Retinal pigment epithelial cell (primary cell): ENCODE measurements around the gene PTPRT.

Experiments used
- DNase-seq: peaks from one replicate; pipeline ENCODE4 v3.0.0-alpha.2; 2010; ENCODE audit warnings: low read depth
- H3K4me3 ChIP-seq: 2 replicates; pipeline ENCODE4 v1.5.1; 2011; ENCODE audit warnings: mild to moderate bottlenecking, low read length, control low read depth, moderate library complexity
- TF ChIP-seq, protein P1 (sequence below): conservative IDR thresholded peaks from 2 replicates; pipeline ENCODE4 v1.5.1; 2011; ENCODE audit warnings: low read depth, low read length, control low read depth, inconsistent platforms

The PTPRT gene

DNA sequence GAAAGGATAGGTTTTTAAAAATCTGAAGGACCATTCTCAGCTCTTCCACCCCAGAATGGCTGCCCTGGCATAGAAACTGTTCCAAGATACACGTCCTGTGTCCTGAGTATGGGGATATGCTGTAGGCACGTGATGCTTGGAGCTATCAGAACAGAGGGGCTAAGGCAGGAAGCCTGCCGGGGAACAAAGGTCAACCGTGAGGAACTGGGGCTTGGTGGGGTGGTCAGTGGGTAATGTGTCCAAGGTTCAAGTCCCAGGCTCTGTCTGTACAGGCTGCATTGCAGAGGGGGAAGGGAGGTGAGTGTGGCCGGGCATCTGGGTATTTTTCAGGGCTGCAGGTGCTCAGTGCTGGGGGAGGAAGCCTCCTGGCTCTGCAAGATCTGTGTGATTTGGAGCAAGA, 1092.0 kb downstream of the PTPRT start:
- TF ChIP-seq, protein P1, sequence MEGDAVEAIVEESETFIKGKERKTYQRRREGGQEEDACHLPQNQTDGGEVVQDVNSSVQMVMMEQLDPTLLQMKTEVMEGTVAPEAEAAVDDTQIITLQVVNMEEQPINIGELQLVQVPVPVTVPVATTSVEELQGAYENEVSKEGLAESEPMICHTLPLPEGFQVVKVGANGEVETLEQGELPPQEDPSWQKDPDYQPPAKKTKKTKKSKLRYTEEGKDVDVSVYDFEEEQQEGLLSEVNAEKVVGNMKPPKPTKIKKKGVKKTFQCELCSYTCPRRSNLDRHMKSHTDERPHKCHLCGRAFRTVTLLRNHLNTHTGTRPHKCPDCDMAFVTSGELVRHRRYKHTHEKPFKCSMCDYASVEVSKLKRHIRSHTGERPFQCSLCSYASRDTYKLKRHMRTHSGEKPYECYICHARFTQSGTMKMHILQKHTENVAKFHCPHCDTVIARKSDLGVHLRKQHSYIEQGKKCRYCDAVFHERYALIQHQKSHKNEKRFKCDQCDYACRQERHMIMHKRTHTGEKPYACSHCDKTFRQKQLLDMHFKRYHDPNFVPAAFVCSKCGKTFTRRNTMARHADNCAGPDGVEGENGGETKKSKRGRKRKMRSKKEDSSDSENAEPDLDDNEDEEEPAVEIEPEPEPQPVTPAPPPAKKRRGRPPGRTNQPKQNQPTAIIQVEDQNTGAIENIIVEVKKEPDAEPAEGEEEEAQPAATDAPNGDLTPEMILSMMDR, result no peak
- DNase-seq, result no peak
- no peak overlapping the region for H3K4me3 ChIP-seq

DNA sequence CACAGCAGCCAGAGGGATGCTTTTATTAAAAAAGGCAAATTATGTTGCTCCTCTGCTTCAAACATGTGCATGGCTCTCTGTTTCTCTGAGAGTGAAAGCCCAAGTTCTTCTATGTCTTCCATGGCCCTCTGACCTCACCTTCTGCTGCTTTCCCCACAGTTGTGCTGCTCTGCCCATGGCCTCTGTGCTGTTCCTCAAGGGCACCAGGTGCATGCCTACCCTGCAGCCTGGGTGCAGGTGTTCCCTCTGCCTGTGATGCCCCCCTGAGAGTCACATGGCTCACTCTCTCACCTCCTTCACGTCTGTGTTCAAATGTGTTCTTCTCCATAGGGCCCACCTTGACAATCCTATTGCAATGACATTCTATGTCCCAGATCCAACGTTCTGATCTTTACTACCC, 1094.5 kb downstream of the PTPRT start:
- DNase-seq, result no peak
- TF ChIP-seq, protein P1, result no peak
- H3K4me3 ChIP-seq, result no peak overlapping the region

DNA sequence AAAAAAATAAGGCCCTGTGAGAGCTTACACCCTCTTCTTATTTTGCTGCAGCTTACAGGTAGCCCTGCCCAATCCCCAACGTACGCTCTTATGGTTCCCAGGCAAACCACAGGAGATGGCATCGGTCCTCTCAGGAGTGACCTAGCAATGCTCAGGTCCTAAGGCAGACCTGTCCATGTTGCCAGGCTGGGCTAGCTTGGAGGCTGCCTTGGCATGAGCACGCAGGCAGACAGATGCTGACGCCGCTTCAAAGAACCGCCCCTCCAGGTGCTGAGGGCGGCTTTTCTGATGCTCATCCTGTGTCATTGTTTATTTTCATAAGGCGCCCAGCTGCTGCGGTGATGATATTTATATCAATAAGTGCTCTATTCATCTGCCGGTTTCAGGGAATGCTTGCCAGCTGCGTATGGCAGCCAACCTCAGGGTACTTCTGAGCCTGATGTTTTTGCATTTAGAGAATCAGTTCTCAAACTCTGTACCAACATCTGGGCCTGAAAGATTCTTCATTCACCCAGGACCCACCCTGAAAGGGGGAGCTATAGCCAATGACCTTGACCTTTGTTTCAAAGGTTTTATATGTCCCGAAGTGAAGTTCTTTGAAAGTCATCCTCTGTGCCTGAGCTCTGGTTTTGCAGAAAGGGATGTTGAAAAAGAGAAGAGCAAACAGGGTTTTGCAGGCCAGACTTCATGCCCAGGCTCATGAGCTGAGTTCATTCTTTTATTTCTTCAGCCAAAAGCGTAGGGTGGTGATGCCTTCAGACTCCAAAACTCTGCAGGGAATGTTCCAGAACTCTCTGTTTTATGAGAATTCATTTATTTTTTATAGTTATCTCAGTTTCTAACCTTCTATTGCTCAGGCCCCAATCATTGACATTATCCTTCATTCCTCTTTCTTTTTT, 1095.9 kb downstream of the PTPRT start:
- no peak overlapping the region for H3K4me3 ChIP-seq
- TF ChIP-seq, protein P1, result no peak
- DNase-seq, result no peak

DNA sequence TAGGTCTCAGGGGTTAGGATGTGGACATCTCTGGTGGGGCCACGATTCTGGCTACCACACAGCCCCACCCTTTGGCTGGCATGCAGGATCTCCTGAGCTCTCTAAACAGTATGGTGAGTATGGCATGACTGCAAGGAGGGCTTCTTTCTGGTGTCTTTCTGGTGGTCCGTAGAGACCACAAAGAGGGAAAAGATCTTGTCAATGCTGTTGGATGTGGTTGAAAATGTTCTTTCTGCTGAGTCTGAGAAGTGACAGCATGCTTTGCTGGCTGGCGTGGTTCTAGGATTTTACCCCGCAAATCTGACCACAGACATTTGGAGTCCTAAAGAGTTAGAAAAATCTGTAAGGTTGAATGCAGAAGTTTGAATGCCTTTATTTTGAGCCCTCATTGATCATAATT, 1096.7 kb downstream of the PTPRT start:
- TF ChIP-seq, protein P1, result no peak
- no peak for DNase-seq
- no peak overlapping the region for H3K4me3 ChIP-seq

DNA sequence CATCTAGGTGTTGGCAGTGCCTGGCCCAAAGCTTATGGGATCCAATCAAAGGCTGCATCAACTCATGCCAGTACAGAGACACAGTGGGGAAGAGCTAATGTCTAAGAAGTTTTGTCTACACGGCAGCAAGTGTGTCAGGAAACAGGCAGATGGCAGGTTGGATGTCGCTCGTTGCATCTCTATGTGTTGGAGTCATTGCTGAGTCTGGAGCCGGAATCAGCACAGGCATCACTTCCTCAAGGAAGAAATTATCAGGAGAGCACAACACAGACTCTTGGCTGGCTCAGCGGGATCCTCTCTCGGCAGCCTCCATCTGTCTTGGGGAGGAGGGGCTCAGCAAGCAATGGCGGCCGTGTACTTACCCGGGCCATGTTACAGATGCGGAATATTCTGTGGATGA, 1104.3 kb downstream of the PTPRT start:
- DNase-seq, result no peak
- TF ChIP-seq, protein P1, result no peak
- H3K4me3 ChIP-seq, result no peak overlapping the region

DNA sequence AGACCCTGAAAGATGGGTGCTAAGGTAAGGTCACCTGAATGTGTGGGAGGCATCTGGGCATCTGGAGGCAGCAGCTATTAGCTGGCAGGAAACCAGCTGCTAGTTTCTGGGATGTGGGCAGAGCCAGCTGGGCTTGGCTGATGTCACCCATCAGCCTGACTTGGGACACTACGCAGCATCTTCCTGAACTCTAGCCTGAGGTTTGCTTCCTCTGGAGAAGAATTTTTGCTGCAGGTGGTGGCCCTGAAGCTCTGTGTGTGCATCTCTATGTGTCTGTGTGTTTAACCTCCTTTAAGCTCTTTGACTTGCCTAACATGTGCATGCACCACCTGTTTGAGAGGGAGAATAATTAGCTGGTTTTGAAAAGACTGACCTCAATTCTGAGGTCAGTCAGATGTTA, 1106.4 kb downstream of the PTPRT start:
- TF ChIP-seq, protein P1, result no peak
- no peak for DNase-seq
- no peak overlapping the region for H3K4me3 ChIP-seq

DNA sequence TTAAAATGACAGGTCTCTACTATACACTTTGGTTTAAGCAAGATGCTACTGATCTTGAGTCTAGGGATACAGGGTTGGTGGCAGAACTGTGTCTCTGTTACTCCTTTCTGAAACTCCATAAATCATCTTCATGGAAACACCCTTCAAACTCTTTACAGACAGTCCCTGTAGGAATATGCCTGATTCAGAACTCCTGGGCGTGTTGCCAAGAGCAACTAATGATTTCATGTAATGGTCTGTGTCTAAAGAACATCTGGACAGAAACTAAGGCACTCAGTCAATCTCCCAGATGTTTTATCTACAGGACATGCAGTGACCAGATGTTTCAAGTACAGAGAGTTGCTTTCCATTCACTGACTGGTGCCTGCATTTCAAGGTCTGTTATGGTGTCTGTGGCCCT, 1107.1 kb downstream of the PTPRT start:
- TF ChIP-seq, protein P1, result no peak
- DNase-seq, result no peak
- no peak overlapping the region for H3K4me3 ChIP-seq
